Erythroblast (primary cell): ENCODE data around the gene CLPSL1.

Source experiments
- GATA1 ChIP-seq: IDR thresholded peaks from 2 replicates; pipeline ENCODE4 v1.6.1; 2011; ENCODE audit warnings: low read depth, mild to moderate bottlenecking, control low read depth, low read length, moderate library complexity
- POLR2A ChIP-seq: IDR thresholded peaks from 2 replicates; pipeline ENCODE4 v1.6.1; 2011; ENCODE audit warnings: mild to moderate bottlenecking, low read length

DNA sequence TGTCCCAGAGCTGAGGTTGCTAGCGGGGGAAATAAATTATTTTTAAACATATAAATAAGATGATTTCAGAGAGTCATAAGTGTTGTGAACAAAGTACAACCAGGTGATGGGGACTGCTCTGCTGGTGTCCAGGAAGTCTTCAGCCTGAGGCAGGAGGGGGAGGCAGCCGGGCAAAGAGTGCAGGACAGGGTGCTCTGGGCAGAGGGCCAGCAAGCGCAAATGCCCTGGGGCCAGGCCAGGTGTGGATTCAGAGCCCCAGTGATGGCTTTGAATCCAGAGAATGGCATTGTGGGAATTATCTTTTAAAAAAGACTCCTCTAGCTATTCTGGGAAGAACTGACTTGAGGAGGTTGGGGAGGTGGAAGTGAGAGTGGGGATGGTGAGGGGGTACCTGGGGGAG is 1.6 kb downstream of the CLPSL1 start:
- TF ChIP-seq POLR2A (no peak), GATA1 (no peak)
